Measurements from ENCODE around the gene SLC22A14.
"Not testable (repeated sequence)": the region's sequence is repeated elsewhere in the genome, so short reads cannot be mapped to it uniquely, and the experiment has no call there.

The SLC22A14 gene

GRCh38 chr3:38314112-38314763 is 32.1 kb downstream of the SLC22A14 start:
- DNase-seq: no peak

GRCh38 chr3:38314764-38315487 is 32.8 kb downstream of the SLC22A14 start:
- no peak for DNase-seq

- no peak for DNase-seq
Measured at GRCh38 chr3:38315488-38316230, 33.6 kb downstream of the SLC22A14 start.

GRCh38 chr3:38316356-38317191 is 34.5 kb downstream of the SLC22A14 start:
- no peak for DNase-seq

- DNase-seq: no peak
Measured at GRCh38 chr3:38317192-38317759, 35.2 kb downstream of the SLC22A14 start.

GRCh38 chr3:38318766-38319671 is 36.9 kb downstream of the SLC22A14 start:
- peak in 1 of 2 experiments; percentile 3 for DNase-seq

GRCh38 chr3:38320638-38321037 is 38.5 kb downstream of the SLC22A14 start:
- DNase-seq: not testable (repeated sequence)

GRCh38 chr3:38323060-38323459 is 41.0 kb downstream of the SLC22A14 start:
- no peak for DNase-seq

GRCh38 chr3:38325256-38325655 is 43.2 kb downstream of the SLC22A14 start:
- DNase-seq: peak in 1 of 2 experiments; percentile 10

- DNase-seq: peak; percentile 16 to 17
Measured at GRCh38 chr3:38327335-38328009, 45.4 kb downstream of the SLC22A14 start.

- no peak for DNase-seq
Measured at GRCh38 chr3:38331257-38332022, 49.3 kb downstream of the SLC22A14 start.

GRCh38 chr3:38332201-38332600 is 50.1 kb downstream of the SLC22A14 start:
- no peak for DNase-seq

GRCh38 chr3:38334142-38335055 is 52.3 kb downstream of the SLC22A14 start:
- DNase-seq: no peak

GRCh38 chr3:38335263-38335662 is 53.2 kb downstream of the SLC22A14 start:
- DNase-seq: no peak

- no peak for DNase-seq
Measured at GRCh38 chr3:38337703-38338102, 55.6 kb downstream of the SLC22A14 start.

GRCh38 chr3:38343797-38344594 is 61.9 kb downstream of the SLC22A14 start:
- no peak for DNase-seq

- no peak for DNase-seq
Measured at GRCh38 chr3:38345879-38346586, 63.9 kb downstream of the SLC22A14 start.

Data from activated T-cell treated with anti-CD3 and anti-CD28 coated beads, Interleukin-2, amount 50 U/mL, for 48 hours (primary cell).